ENCODE data around the gene APC2. TPM values are rescaled to one million over a fixed set of nuclear protein-coding genes. Genes with fewer than 3 reads are reported as not detected.

Gene APC2
- total and polyA plus RNA-seq, 12 donors = 0.06 to 12.9 (median 0.77) TPM

GRCh38 chr19:1401138-1401888 lies 48.6 kb upstream of the APC2 start, which contains the start of gene GAMT:
Gene GAMT, minus strand, starts transcription at chr19:1401542. Its CDS starts 66 bp downstream, at chr19:1401476.
- 0 to 40% (median 1%) methylated on average over 1 to 87 of the region's 87 CpGs for WGBS, 4 donors
- H3K27ac ChIP-seq = peak within 1 kb of the TSS in 1 of 5 donors; percentile 45
- H3K36me3 ChIP-seq (replicated peaks in 1 of 2) = no peaks in the 10 kb centered on the region
- DNase-seq = no peak
- intact Hi-C loops (cut with DNase I) = no loop called here
- H3K9me3 ChIP-seq (replicated peaks in 1 of 3) = no peaks in the 10 kb centered on the region
- peak within 1 kb of the TSS in 2 of 4 donors; percentile 57 to 79 for H3K4me3 ChIP-seq
- no peaks in the 10 kb centered on the region for H3K27me3 ChIP-seq
- TF ChIP-seq POLR2A (IDR thresholded peaks at IDR 0.05) = peak in 1 of 2 donors; percentile 38
- peak in 4 of 6 experiments; percentile 17 to 50 (median 32) for TF ChIP-seq CTCF (IDR thresholded peaks at IDR 0.05)
- H3K4me1 ChIP-seq (replicated peaks in 1 of 2) = peaks cover 10 to 19% of the 10 kb centered on the region in 2 donors

- WGBS, 4 donors = 54 to 58% (median 57%) methylated on average over 11 of the region's 11 CpGs
- no peak overlapping the region for H3K27ac ChIP-seq
- H3K27me3 ChIP-seq = no peaks in the 10 kb centered on the region
- intact Hi-C loops (cut with DNase I) = no loop called here
- no peak for DNase-seq
- TF ChIP-seq CTCF (IDR thresholded peaks at IDR 0.05) (no peak), POLR2A (IDR thresholded peaks at IDR 0.05) (no peak)
- H3K4me3 ChIP-seq = peak overlapping the region in 2 of 4 donors; percentile 57 to 79
- H3K4me1 ChIP-seq (replicated peaks in 1 of 2) = peaks cover 10 to 19% of the 10 kb centered on the region in 2 donors
- H3K9me3 ChIP-seq (replicated peaks in 1 of 3) = no peaks in the 10 kb centered on the region
- no peaks in the 10 kb centered on the region for H3K36me3 ChIP-seq (replicated peaks in 1 of 2)
Observed at GRCh38 chr19:1401889-1402217, 48.1 kb upstream of the APC2 start.

GRCh38 chr19:1402411-1403070 lies 47.4 kb upstream of the APC2 start:
- Histone ChIP-seq H3K27me3 (no peaks in the 10 kb centered on the region), H3K9me3 (replicated peaks in 1 of 3) (no peaks in the 10 kb centered on the region), H3K4me3 (no peak overlapping the region), H3K27ac (no peak overlapping the region), H3K4me1 (replicated peaks in 1 of 2) (peaks cover 10 to 19% of the 10 kb centered on the region in 2 donors), H3K36me3 (replicated peaks in 1 of 2) (no peaks in the 10 kb centered on the region)
- intact Hi-C loops (cut with DNase I) = no loop called here
- TF ChIP-seq CTCF (IDR thresholded peaks at IDR 0.05) (no peak), POLR2A (IDR thresholded peaks at IDR 0.05) (no peak)
- DNase-seq = no peak
- WGBS, 4 donors = 50 to 62% (median 54%) methylated on average over 7 to 25 of the region's 25 CpGs

DNA sequence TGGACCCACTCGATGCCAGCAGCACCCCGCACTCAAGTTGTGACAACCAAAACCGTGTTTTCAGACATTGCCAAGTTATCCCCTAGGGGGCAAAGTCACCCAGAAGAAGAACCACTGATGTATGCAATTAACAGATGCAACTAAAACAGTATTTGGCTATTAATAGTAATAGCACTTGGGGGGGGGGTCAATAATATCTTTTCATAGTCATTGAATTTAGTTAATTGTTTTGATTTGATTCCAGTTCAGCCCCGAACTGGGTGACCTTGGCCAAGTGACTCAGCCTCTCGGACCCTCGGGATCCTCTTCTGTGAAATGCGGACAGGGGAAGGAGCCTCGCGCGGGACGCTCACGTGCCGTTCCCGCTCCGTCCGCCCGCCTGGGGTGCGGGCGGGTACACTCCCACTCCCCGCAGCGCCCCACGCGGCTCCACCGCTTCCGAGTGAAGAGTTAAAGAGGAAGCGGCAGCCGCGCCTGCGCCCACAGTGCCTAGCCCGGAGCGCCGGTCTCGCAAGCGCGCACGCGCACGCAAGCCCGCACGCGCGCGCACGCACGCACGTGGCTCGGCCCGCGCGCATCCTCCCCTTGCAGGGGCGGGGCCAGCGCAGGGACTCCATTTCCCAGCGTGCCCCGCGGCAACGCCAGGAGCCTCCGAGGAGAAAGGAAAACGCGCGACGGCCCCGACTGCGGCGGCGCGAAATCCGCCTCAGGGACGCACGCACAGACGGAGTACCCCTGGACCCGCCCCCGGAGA lies 43.0 kb upstream of the APC2 start:
- DNase-seq = peak; percentile 98 to 99 (median 99)
- Histone ChIP-seq H3K4me3 (peak overlapping the region in 2 of 4 donors; percentile 9 to 99), H3K27ac (peak overlapping the region in 3 of 5 donors; percentile 94 to 99 (median 94)), H3K36me3 (replicated peaks in 1 of 2) (no peaks in the 10 kb centered on the region), H3K27me3 (no peaks in the 10 kb centered on the region), H3K4me1 (replicated peaks in 1 of 2) (peaks cover 28 to 30% of the 10 kb centered on the region in 2 donors), H3K9me3 (replicated peaks in 1 of 3) (no peaks in the 10 kb centered on the region)
- WGBS, 4 donors = 0 to 1% (median 0%) methylated on average over 3 to 72 of the region's 72 CpGs
- intact Hi-C loops (cut with DNase I) = no loop called here
- peak; percentile 37 to 62 for TF ChIP-seq POLR2A (IDR thresholded peaks at IDR 0.05)
- peak in 5 of 6 experiments; percentile 42 to 65 (median 45) for TF ChIP-seq CTCF (IDR thresholded peaks at IDR 0.05)
